SH-SY5Y (cell line): ENCODE results near the gene MTHFD2.

Source experiments
- GATA2 ChIP-seq: IDR thresholded peaks from 2 replicates; pipeline ENCODE4 v1.6.1; 2011; ENCODE audit warnings: mild to moderate bottlenecking, low read depth, low read length
- GATA3 ChIP-seq: IDR thresholded peaks from 2 replicates; pipeline ENCODE4 v1.6.1; 2011; ENCODE audit warnings: low read depth, mild to moderate bottlenecking, low read length, moderate library complexity

The MTHFD2 gene

DNA sequence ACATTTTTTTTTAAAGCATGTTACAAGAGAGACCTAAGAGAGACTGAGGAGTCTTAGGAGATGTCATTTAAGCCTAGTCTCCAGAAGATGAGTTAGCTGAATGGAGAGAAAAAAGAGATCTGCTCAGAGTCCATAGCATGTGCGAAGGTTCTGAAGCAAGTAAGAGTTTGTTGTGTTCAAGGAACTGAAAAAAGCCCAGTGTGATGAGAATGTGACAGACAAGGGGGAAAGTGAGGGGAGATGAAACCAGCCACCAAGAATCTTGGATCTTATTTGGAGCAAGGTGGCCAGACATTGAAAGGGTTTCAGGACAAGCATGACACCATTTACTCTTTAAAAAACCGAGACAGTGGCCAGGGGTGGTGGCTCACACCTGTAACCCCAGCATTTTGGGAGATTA is 14.5 kb upstream of the MTHFD2 start:
- TF ChIP-seq GATA3 (no peak), GATA2 (no peak)

DNA sequence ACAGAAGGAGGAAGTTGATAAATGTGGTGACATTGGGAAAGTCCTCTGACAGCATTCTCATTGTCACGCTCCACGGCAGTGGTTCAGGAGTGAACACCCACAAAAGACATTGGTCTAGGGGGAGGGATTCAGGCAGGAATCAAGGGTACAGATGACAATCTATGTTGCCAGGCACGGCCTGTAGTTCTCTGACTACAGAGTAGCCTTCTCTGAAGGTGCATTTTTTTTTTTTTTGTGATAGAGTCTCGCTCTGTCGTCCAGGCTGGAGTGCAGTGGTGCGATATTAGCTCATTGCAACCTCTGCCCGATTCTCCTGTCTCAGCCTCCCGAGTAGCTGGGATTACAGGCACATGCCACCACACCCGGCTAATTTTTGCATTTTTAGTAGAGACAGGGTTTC is 12.4 kb upstream of the MTHFD2 start:
- TF ChIP-seq GATA3 = no peak
- no peak for TF ChIP-seq GATA2

DNA sequence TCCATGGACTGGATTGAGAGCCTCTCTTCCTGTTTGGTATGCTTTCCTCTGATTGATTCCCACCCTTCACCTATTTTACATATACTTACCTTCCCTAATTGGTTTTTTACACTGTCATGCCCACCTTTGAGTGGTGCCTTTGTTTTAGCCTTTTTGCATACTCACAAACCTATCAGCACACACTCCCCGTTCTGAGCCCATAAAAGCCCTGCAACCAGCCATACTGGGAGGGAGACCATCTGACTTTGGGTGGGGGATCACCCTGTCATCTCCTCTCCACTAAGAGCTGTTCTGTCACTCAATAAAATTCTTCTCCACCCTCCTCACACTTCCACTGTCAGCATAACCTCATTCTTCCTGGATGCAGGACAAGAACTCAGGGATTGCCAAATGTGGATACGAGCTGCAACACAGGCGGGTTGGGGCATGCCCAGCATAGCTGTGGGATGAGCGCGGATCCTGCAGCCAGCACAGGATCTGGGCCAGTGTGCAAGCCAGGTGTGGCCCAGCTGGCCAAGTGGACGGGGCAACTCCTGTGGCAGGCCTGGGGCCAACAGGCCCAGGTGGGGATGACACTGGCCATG is 10.3 kb upstream of the MTHFD2 start:
- TF ChIP-seq GATA2 = no peak
- TF ChIP-seq GATA3 = no peak

- TF ChIP-seq GATA3 (no peak), GATA2 (no peak)
Measured at GRCh38 chr2:74188696-74189095, 9.7 kb upstream of the MTHFD2 start.

GRCh38 chr2:74191596-74192380 is 6.6 kb upstream of the MTHFD2 start:
- no peak for TF ChIP-seq GATA2
- TF ChIP-seq GATA3 = no peak

- TF ChIP-seq GATA3 = no peak
- TF ChIP-seq GATA2 = no peak
Measured at GRCh38 chr2:74194799-74195198, 3.6 kb upstream of the MTHFD2 start.

DNA sequence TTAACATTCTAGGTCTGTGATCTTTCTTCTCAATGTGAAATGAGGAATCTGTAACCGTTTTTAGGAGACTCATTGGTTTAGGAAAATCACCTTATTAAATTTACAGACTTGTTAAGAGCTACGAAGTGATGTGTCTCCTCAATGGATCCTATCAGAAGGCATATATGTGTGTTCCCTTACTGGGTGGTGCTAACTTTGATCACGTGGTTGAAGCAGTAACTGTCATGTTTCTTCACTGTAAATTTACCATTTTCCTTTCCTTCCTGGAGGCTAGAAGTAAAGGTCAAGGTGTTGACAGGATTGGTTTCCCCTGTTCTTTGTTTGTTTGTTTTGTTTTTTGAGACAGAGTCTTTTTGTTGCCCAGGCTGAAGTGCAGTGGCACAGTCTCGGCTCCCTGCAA is 1.4 kb upstream of the MTHFD2 start:
- TF ChIP-seq GATA3 = no peak
- no peak for TF ChIP-seq GATA2

GRCh38 chr2:74198023-74198460 is 373 bp upstream of the MTHFD2 start:
- TF ChIP-seq GATA2 = no peak
- no peak for TF ChIP-seq GATA3

- TF ChIP-seq GATA2 (no peak), GATA3 (no peak)
Measured at GRCh38 chr2:74199275-74199701, 873 bp downstream of the MTHFD2 start.

- TF ChIP-seq GATA3 = no peak
- no peak for TF ChIP-seq GATA2
Measured at GRCh38 chr2:74199871-74200305, 1.5 kb downstream of the MTHFD2 start.

GRCh38 chr2:74201196-74201595 is 2.8 kb downstream of the MTHFD2 start:
- TF ChIP-seq GATA2 (no peak), GATA3 (no peak)

GRCh38 chr2:74201596-74201995 is 3.2 kb downstream of the MTHFD2 start:
- no peak for TF ChIP-seq GATA2
- TF ChIP-seq GATA3 = no peak

GRCh38 chr2:74204436-74204835 is 6.0 kb downstream of the MTHFD2 start:
- TF ChIP-seq GATA2 (no peak), GATA3 (no peak)

DNA sequence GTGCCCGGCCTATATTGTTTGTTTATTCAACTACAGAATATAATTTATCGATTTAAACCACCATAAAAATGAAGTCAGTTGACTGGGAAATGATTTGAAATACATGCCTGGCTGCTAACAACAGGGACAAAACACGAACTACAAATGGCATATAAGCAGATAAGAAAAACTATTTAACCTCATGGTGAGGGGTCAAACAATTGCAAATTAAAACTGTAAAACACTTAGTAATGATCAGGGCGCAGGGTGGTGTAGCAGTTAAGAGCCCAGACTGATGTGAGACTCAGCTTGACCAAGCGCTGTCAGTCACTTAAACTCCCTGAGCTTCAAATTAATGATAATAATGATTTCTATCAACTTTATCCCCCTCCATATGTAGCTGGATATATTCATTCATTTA is 6.7 kb downstream of the MTHFD2 start:
- no peak for TF ChIP-seq GATA3

DNA sequence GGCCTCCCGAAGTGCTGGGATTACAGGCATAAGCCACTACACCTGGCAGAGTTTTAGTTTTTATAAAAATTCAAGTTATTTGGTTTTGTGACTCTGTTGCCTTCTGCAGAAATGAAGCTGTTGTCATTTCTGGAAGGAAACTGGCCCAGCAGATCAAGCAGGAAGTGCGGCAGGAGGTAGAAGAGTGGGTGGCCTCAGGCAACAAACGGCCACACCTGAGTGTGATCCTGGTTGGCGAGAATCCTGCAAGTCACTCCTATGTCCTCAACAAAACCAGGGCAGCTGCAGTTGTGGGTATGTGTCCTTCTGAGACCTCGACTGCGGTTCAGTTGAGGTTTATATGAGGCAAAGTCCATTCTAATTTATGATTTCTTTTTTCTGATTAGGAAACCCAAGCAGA is 7.2 kb downstream of the MTHFD2 start:
- TF ChIP-seq GATA3 (no peak), GATA2 (no peak)
